HG03159 (cell line): ENCODE data around the gene SLFN14.
"Not testable (repeated sequence)": the region's sequence is repeated elsewhere in the genome, so short reads cannot be mapped to it uniquely, and the experiment has no call there.

Experiments used
- ATAC-seq: cut with Tn5 transposase; IDR thresholded peaks from one replicate; pipeline ENCODE4 v1.9.1; 2021; ENCODE audit warnings: mild to moderate bottlenecking, moderate library complexity; ENCODE audit not compliant: unreplicated experiment

Gene SLFN14

GRCh38 chr17:35523296-35523695, 37.3 kb downstream of the SLFN14 start:
- ATAC-seq, result no peak

- ATAC-seq, result not testable (repeated sequence)
These were observed 38.9 kb downstream of the SLFN14 start for GRCh38 chr17:35521654-35522256.

GRCh38 chr17:35521150-35521549, 39.5 kb downstream of the SLFN14 start:
- ATAC-seq, result no peak

GRCh38 chr17:35519906-35520442, 40.6 kb downstream of the SLFN14 start:
- ATAC-seq, result no peak

- no peak for ATAC-seq
These were observed 41.2 kb downstream of the SLFN14 start for GRCh38 chr17:35519439-35519838.

DNA sequence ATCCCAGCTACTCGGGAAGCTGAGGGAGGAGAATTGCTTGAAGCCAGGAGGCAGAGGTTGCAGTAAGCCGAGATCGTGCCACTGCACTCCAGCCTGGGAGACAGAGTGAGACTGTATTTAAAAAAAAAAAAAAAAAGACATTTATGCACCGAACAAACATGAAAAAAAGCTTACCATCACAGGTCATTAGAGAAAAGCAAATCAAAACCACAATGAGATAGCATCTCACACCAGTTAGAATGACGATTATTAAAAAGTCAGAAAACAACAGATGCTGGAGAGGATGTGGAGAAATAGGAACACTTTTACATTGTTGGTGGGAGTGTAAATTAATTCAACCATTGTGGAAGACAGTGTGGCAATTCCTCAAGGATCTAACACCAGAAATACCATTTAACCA, 42.2 kb downstream of the SLFN14 start:
- ATAC-seq, result not testable (repeated sequence)

DNA sequence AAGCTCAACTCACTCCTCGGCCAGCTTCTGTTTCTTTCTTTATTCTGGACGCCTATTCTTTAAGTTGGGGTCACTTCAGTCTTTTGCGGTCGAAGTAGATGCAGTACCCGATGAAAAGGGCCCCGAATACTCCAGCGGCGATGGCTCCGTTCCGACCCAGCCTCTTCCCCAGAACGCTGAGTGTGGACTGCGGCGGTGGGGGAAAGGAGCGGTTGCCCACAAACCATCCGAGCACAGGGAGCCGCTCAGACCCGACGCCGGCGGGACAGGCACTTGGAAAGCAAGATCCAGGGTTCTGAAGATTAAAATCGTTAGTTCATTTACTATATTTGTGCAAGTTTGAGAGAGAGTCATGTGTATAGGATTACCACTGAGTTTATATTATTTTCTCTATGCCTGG, 45.6 kb downstream of the SLFN14 start:
- no peak for ATAC-seq

GRCh38 chr17:35514564-35514963, 46.1 kb downstream of the SLFN14 start:
- ATAC-seq, result no peak
